ENCODE measurements around the gene BBOX1.
"Not testable (repeated sequence)": the region's sequence is repeated elsewhere in the genome, so short reads cannot be mapped to it uniquely, and the experiment has no call there.

The BBOX1 gene

GRCh38 chr11:27120211-27120610 lies 79.6 kb downstream of the BBOX1 start:
- no peak for DNase-seq (ENCODE audit: low read depth in 2 of 2, low spot score in 1 of 2)

DNA sequence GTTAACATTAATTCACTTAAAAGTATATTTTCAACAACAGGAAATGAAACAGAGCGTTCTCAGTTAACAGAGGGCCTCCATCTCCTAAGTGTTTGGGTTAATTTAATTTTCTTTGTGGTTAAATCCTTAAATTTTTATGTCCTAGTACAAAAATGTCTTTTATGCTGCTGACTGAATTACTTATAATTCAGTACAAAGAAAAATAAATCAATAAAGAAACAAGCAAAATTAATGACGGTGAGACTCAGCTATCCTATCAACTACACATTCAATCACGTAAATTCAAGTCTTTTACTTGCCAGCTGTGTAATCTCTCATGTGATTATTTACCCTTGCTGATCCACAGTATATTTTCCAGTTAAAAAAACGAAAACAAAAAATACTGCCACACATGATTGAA lies 81.4 kb downstream of the BBOX1 start:
- DNase-seq (ENCODE audit: low read depth in 2 of 2, low spot score in 1 of 2) = no peak

DNA sequence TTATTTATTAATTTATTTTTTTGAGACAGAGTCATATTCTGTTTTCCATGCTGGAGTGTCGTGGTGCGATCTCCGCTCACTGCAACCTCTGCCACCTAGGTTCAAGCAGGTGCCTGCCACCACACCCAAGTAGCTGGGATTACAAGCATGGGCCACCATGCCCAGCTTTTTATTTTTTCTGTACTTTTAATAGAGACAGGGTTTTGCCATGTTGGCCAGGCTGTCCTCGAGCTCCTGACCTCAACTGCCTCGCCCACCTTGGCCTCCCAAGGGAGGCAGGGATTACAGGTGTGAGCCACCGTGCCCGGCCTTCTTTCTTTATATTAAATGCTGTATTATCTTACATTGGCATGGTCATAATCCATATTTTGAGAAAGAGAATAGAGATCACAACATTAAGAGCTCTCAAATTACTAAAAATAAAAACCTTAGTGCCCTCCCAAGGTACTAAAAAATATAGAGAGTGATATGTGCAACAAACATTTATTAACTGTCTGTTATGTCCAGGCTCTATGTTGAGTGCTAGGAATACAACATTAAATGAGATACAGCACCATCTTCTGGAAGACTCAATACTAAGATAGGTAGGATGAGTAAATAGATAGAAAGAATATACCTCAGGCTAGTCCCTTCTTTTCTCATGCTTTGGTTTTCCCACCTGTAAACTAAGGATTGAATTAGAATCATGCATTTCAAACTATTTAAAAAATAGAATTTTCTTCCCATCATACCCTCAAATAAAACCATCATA lies 84.1 kb downstream of the BBOX1 start:
- DNase-seq (ENCODE audit: low read depth in 2 of 2, low spot score in 1 of 2) = no peak

DNA sequence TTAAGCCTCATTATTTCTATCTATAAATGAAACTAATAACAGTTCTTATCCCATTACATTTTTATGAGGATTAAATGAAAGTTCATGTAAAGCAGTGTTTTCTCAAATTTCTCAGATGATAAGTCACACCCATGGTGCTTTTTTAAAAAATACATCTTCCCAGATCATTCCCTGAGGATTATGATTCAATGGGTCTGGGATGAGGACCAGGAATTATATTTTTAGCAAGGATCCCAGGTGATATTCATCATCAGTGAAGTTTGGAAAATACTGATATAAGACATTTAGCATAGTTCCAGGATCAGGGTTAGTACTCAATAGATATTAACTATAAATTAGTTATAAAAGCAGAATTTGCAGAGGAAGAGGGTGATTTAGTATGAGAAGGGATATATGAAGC lies 89.1 kb downstream of the BBOX1 start:
- DNase-seq (ENCODE audit: low read depth in 2 of 2, low spot score in 1 of 2) = no peak

DNA sequence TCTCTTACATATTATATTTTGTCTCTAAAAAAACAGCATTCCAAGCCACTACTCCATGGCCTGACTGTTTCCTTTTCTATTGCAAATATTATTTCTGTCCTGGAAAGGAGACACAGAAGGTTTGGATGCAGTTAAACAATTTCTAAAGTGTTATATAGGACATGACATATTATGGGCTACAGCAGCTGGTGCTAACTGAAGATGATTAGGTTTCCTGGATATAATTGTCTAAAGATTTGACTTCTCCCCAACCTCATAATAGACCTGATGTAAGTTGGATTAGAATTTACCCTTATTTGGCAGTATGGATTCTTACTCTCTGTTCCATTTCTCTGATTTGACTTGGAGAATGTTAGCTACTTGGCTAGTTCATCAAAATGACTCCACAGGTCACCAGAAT lies 90.2 kb downstream of the BBOX1 start:
- DNase-seq (ENCODE audit: low read depth in 2 of 2, low spot score in 1 of 2) = no peak

GRCh38 chr11:27135924-27136329 lies 95.3 kb downstream of the BBOX1 start:
- not testable (repeated sequence) for DNase-seq (ENCODE audit: low read depth in 2 of 2, low spot score in 1 of 2)

DNA sequence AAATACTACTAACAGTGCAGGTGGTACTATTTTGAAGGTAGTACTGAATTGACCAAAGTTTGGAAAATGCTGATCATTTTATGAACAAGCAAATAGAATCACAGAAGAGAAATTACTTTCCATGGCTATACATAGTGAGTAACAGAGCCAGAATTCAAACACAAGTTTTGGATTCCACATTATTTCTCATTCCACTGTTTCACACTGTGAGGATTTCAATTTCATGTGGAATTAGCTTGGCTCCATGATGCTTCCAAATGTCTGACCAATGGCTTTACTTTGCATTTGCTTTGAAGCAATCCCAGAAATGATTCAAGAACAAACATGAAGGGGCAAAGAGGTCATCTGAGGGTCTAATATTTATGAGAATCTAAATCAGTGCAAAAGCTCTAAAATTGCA lies 98.1 kb downstream of the BBOX1 start:
- DNase-seq (ENCODE audit: low read depth in 2 of 2, low spot score in 1 of 2) = no peak

DNA sequence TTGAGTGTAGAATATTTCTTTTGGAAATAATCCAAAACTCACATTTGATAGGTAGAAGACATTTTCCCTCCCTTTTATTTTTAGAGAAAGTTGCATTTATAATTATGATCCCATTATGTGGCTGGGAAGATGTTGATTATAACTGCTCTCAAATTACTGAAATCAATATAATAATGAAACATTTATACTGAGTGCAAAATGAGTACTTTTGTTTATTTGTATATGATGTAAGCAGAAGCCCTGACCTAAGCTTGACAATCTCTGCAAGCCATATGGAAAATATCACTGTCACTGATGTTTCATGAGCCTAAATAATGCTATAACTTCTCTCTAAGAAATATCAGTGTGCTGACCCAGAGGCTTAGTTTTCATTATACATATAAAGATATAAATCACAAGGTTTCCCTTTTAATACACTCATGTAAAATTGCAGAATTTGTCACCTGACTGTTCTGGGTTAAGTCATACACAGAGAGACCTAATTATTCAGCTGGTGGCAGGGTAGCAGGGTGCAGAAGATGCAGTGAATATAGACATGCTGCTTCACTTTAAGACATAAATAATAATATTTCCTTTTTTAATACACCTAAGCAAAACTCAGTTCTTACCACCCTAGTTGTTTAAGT lies 99.2 kb downstream of the BBOX1 start:
- no peak for DNase-seq (ENCODE audit: low read depth in 2 of 2, low spot score in 1 of 2)

GRCh38 chr11:27141576-27141975 lies 101.0 kb downstream of the BBOX1 start:
- no peak for DNase-seq (ENCODE audit: low read depth in 2 of 2, low spot score in 1 of 2)

DNA sequence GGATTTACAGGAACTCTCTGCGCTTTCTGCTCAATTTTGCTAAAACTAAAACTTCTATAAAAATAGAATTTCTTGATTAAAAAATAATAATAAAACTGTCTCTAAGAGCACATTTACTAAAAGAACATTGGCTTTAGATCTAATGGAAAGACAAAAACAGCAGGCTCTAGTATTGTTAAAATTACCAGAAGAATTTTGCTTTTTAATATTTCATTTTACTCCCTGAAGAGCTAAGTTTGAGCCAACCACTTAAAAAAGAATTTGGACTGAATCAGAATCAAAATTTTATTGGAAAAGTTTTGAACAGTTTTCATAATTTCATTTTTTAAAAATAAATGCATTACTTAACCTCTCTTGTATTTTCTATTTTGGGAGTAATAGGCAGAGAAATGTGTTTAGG lies 107.3 kb downstream of the BBOX1 start:
- DNase-seq (ENCODE audit: low read depth in 2 of 2, low spot score in 1 of 2) = no peak

DNA sequence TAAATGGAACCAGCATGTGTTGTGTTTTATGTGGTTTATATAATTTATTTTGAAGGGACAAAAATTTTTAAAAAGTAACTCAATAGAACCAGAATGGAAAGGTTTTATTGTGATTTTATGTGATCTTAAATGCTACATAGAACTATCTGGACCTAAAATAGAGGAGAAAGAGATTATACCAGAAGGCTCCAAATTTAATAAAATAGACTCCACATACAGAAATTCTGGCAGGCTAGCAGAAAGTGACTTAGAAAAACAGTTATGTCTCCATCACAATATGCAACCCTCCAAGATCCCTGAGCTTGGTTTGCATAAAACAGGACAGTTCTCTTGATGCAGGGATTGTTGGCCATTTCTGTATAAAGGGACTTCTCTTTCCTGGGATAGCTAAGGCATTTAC lies 107.9 kb downstream of the BBOX1 start:
- DNase-seq (ENCODE audit: low read depth in 2 of 2, low spot score in 1 of 2) = no peak

- DNase-seq (ENCODE audit: low read depth in 2 of 2, low spot score in 1 of 2) = no peak
Measured at GRCh38 chr11:27150098-27150497, 109.5 kb downstream of the BBOX1 start.

- no peak for DNase-seq (ENCODE audit: low read depth in 2 of 2, low spot score in 1 of 2)
Measured at GRCh38 chr11:27153136-27153535, 112.5 kb downstream of the BBOX1 start.

DNA sequence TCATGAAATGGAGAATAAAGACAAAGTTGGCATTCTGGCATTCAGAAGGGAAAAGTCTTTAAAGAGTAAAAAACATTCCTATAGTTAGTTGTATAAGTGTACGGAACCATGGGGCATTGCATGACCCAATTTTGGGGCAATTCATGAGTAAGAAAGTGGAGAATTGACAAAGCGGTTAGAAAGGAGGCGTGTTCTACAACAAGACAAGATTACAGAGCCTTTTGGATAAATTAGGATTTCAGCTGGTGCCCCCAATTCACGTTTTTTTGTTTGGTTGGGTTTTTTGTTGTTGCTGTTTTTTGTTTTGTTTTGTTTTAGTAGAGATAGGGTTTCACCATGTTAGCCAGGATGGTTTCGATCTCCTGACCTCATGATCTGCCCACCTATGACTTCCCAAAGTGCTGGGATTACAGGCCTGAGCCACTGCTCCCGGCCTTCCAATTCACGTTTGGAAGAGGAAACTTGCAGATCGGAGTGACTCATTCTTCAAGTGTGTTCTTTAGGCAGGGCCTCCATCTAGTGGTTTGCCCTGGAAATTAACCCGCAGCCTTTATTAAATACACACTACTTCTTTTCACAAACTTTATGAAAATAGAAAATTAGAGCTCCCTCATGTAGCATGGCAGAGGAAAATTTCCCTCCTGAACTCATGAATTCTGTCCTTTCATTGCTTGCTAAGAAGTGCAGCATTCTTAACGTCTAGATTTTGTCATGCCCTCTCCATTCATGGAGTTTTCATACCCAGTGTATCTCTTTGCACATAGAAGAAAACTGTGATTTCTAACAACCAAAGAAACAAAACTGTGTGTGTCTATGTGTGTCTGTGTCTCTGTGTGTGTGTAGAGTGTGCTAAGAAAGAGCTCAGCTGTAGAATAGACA lies 118.1 kb downstream of the BBOX1 start:
- DNase-seq (ENCODE audit: low read depth in 2 of 2, low spot score in 1 of 2) = no peak

- no peak for DNase-seq (ENCODE audit: low read depth in 2 of 2, low spot score in 1 of 2)
Measured at GRCh38 chr11:27159335-27159679, 118.7 kb downstream of the BBOX1 start.

- no peak for DNase-seq (ENCODE audit: low read depth in 2 of 2, low spot score in 1 of 2)
Measured at GRCh38 chr11:27161071-27161470, 120.5 kb downstream of the BBOX1 start.

- no peak for DNase-seq (ENCODE audit: low read depth in 2 of 2, low spot score in 1 of 2)
Measured at GRCh38 chr11:27162237-27162636, 121.6 kb downstream of the BBOX1 start.

DNA sequence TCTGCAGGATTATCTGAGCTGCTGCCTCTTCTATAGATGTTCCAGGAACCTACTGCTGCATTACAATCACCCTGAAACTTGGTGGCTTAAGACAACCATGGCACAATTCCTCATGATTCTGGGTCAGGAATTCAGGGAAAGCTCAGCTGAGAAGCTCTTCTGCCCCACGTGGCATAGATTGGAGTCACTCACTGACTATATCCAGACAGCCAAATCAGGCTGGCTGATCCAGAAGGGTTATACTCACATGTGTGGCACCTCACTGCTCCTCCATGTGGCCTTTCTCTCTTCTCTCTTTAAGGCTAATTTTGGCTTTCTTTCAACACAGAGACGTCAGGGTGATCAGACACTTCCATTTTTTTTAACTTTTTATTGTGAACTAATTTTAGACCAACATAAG lies 125.5 kb downstream of the BBOX1 start:
- no peak for DNase-seq (ENCODE audit: low read depth in 2 of 2, low spot score in 1 of 2)

GRCh38 chr11:27171376-27171958 lies 130.9 kb downstream of the BBOX1 start:
- DNase-seq (ENCODE audit: low read depth in 2 of 2, low spot score in 1 of 2) = no peak

DNA sequence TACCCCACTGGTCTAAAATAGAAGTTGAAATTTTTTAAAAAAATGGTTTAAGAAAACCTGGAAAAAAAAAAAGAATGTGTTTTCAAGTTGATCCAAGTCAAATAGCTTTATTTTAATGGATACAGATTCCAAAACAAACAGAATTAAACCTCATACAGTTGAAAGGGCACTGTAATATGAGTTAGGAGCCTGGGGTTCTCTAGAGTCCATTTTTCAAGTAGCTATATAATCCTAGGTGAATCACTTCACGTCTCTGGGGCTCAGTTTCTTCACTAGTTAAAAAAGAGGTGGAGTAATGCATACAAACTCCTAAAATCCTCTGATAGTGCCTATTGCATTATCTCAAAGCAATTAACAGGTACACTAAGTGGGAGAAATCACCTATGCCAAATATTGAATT lies 132.9 kb downstream of the BBOX1 start:
- no peak for DNase-seq (ENCODE audit: low read depth in 2 of 2, low spot score in 1 of 2)

GRCh38 chr11:27174021-27174420 lies 133.4 kb downstream of the BBOX1 start:
- DNase-seq (ENCODE audit: low read depth in 2 of 2, low spot score in 1 of 2) = no peak

Measured in stimulated activated CD8-positive, alpha-beta memory T cell treated with anti-CD3 and anti-CD28 coated beads, Interleukin-4, amount 100 ng/mL, for 1 hour (primary cell).